Measurements from ENCODE around the gene STAT5A.

DNA sequence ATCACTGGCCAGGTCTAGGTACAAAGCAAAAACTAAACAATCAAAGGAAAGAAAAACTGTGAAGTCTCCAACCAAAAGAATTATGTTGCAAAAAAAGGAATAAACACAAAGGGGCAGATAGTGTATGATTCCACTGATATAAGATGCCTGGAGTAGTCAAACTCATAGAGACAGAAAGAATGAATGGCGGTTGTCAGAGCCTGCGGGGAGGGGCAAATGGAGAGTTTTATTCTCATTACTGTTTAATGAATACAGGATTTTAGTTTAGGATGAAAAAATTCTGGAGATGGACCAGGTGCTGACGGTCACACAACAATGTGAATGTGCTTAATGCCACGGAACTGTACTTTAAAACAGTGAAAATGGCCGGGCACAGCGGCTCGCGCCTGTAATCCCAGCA, 32.9 kb upstream of the STAT5A start:
- TF ChIP-seq CTCF (IDR thresholded peaks at IDR 0.05; ENCODE audit: insufficient read depth, low read length) (no peak), POLR2AphosphoS5 (IDR thresholded peaks at IDR 0.05; ENCODE audit: low read depth) (no peak)
- TF ChIP-seq, protein P1, sequence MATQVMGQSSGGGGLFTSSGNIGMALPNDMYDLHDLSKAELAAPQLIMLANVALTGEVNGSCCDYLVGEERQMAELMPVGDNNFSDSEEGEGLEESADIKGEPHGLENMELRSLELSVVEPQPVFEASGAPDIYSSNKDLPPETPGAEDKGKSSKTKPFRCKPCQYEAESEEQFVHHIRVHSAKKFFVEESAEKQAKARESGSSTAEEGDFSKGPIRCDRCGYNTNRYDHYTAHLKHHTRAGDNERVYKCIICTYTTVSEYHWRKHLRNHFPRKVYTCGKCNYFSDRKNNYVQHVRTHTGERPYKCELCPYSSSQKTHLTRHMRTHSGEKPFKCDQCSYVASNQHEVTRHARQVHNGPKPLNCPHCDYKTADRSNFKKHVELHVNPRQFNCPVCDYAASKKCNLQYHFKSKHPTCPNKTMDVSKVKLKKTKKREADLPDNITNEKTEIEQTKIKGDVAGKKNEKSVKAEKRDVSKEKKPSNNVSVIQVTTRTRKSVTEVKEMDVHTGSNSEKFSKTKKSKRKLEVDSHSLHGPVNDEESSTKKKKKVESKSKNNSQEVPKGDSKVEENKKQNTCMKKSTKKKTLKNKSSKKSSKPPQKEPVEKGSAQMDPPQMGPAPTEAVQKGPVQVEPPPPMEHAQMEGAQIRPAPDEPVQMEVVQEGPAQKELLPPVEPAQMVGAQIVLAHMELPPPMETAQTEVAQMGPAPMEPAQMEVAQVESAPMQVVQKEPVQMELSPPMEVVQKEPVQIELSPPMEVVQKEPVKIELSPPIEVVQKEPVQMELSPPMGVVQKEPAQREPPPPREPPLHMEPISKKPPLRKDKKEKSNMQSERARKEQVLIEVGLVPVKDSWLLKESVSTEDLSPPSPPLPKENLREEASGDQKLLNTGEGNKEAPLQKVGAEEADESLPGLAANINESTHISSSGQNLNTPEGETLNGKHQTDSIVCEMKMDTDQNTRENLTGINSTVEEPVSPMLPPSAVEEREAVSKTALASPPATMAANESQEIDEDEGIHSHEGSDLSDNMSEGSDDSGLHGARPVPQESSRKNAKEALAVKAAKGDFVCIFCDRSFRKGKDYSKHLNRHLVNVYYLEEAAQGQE (IDR thresholded peaks at IDR 0.05; ENCODE audit: insufficient replicate concordance, low read depth): no peak
